HCT116 (cell line): Measurements from ENCODE around the gene CCNJL. TPM values are rescaled to one million over a fixed set of nuclear protein-coding genes. Genes with fewer than 3 reads are reported as not detected.

Source experiments
- ATAC-seq: fragments of 200-7000 bp; cut with Tn5 transposase; 2 replicates; pipeline ENCODE4 v1.9.1; 2020; ENCODE audit warnings: mild to moderate bottlenecking, moderate library complexity
- BruUV-seq: library from RNA; stranded (reverse); fragments of 400-500 nt; replicated peaks from 2 replicates; lab custom pipeline; 2021; lab: Mats Ljungman, UMichigan
- CTCF ChIA-PET: fragments of 300-600 bp; sonication (Branson Sonifier 250); formaldehyde crosslinking; loops from one replicate; lab custom pipeline; 2021; ENCODE audit warnings: antibody characterized with exemption; lab: Charles Lee
- POLR2A ChIA-PET: fragments of 300-600, 350-600 bp; sonication (Branson Sonifier 250); formaldehyde crosslinking; loops from one replicate; lab custom pipeline; 2021; ENCODE audit warnings: antibody characterized with exemption; lab: Charles Lee
- RAD21 ChIA-PET, 2 experiments: fragments of 300-600 bp; sonication (Branson Sonifier 250); formaldehyde crosslinking; loops; one replicate each; lab custom pipeline; 2023; ENCODE audit warnings: low total read pairs in 2 of 2; ENCODE audit not compliant: uncharacterized antibody in 2 of 2, unreplicated experiment in 2 of 2, low non-redundant PET in 1 of 2; lab: Charles Lee
- DNase-seq: peaks from one replicate; pipeline ENCODE4 v3.0.0-alpha.2; 2010; ENCODE audit warnings: low read depth, low spot score
- H2AFZ ChIP-seq: fragments of 200-600 bp; shearing (Covaris generic), sonication (generic); 2 replicates; pipeline ENCODE4 v1.6.1; 2017; ENCODE audit warnings: low read depth, mixed run types, mixed read lengths, antibody characterized with exemption, low read length; ENCODE audit not compliant: poor library complexity, severe bottlenecking
- H3K27ac ChIP-seq: 2 replicates; pipeline ENCODE4 v1.5.1; 2012; ENCODE audit warnings: low read depth, low read length
- H3K27me3 ChIP-seq: fragments of 200-600 bp; sonication (generic); 2 replicates; pipeline ENCODE4 v1.6.1; 2016; ENCODE audit warnings: mixed run types, low read length, mixed read lengths; ENCODE audit not compliant: insufficient read depth
- H3K36me3 ChIP-seq, 2 experiments: fragments of 200-500 bp in 1 of 2; fragments of 200-600 bp in 1 of 2; sonication (Bioruptor generic) in 1 of 2; sonication (generic) in 1 of 2; 2 replicates each; pipeline versions ENCODE4 v1.5.1 to v1.6.1; 2014 to 2016; ENCODE audit warnings: low read length in 2 of 2, inconsistent platforms in 1 of 2, mixed read lengths in 1 of 2, mixed run types in 1 of 2; ENCODE audit not compliant: insufficient read depth in 2 of 2, control insufficient read depth in 1 of 2
- H3K4me1 ChIP-seq, 2 experiments: fragments of 200-600 bp in 1 of 2; sonication (generic) in 1 of 2; 2 replicates each; pipeline versions ENCODE4 v1.5.1 to v1.6.1; 2012 to 2017; ENCODE audit warnings: low read length in 2 of 2, inconsistent platforms in 1 of 2, mild to moderate bottlenecking in 1 of 2, mixed read lengths in 1 of 2, mixed run types in 1 of 2, moderate library complexity in 1 of 2; ENCODE audit not compliant: insufficient read depth in 2 of 2, control insufficient read depth in 1 of 2
- H3K4me2 ChIP-seq: fragments of 200-600 bp; sonication (generic); 2 replicates; pipeline ENCODE4 v1.6.1; 2017; ENCODE audit warnings: mixed run types, low read length, mixed read lengths
- H3K4me3 ChIP-seq, 2 experiments: fragments of 200-600 bp in 1 of 2; sonication (generic) in 1 of 2; replicated peaks in 1 of 2; 2 replicates each; pipeline ENCODE4 v1.5.1; 2011 to 2016; ENCODE audit warnings: low read length in 2 of 2, control low read depth in 1 of 2, low read depth in 1 of 2, mild to moderate bottlenecking in 1 of 2, mixed read lengths in 1 of 2, mixed run types in 1 of 2
- H3K79me2 ChIP-seq: fragments of 200-600 bp; sonication (generic); 2 replicates; pipeline ENCODE4 v1.6.1; 2017; ENCODE audit warnings: mild to moderate bottlenecking, mixed run types, low read length, moderate library complexity, mixed read lengths; ENCODE audit not compliant: insufficient read depth
- H3K9ac ChIP-seq: fragments of 200-600 bp; sonication (generic); 2 replicates; pipeline ENCODE4 v1.6.1; 2016; ENCODE audit warnings: low read length, mixed read lengths
- H3K9me2 ChIP-seq: fragments of 200-600 bp; sonication (generic), shearing (Covaris generic); 2 replicates; pipeline ENCODE4 v1.6.1; 2017; ENCODE audit warnings: mixed run types, mild to moderate bottlenecking, moderate library complexity; ENCODE audit not compliant: insufficient read depth
- H3K9me3 ChIP-seq, 2 experiments: fragments of 200-500 bp in 1 of 2; fragments of 200-600 bp in 1 of 2; sonication (Bioruptor generic) in 1 of 2; sonication (generic) in 1 of 2; 2 replicates each; pipeline ENCODE4 v1.6.1; 2014 to 2017; ENCODE audit warnings: low read length in 2 of 2, mixed read lengths in 2 of 2, inconsistent platforms in 1 of 2, low read depth in 1 of 2, mild to moderate bottlenecking in 1 of 2, mixed run types in 1 of 2, moderate library complexity in 1 of 2; ENCODE audit not compliant: control insufficient read depth in 1 of 2, insufficient read depth in 1 of 2
- H4K20me1 ChIP-seq: fragments of 200-600 bp; sonication (generic), shearing (Covaris generic); 2 replicates; pipeline ENCODE4 v1.6.1; 2017; ENCODE audit warnings: mixed run types, mild to moderate bottlenecking, moderate library complexity; ENCODE audit not compliant: insufficient read depth
- ATF3 ChIP-seq: IDR thresholded peaks from 2 replicates; pipeline ENCODE4 v1.6.1; 2012
- CBX3 ChIP-seq: IDR thresholded peaks from 2 replicates; pipeline ENCODE4 v1.6.1; 2012; ENCODE audit warnings: low read depth
- CEBPB ChIP-seq: IDR thresholded peaks from 2 replicates; pipeline ENCODE4 v1.6.1; 2012; ENCODE audit warnings: low read depth
- EGR1 ChIP-seq: IDR thresholded peaks from 2 replicates; pipeline ENCODE4 v1.6.1; 2012; ENCODE audit warnings: low read depth
- ELF1 ChIP-seq: IDR thresholded peaks from 2 replicates; pipeline ENCODE4 v1.6.1; 2012; ENCODE audit warnings: low read depth, borderline replicate concordance
- EZH2 ChIP-seq: fragments of 200-600 bp; sonication (generic); IDR thresholded peaks from 2 replicates; pipeline ENCODE4 v1.6.1; 2017; ENCODE audit warnings: antibody characterized with exemption, mixed run types
- EZH2phosphoT487 ChIP-seq: fragments of 200-600 bp; IDR thresholded peaks from 2 replicates; pipeline ENCODE4 v1.6.1; 2018; ENCODE audit warnings: antibody characterized with exemption, borderline replicate concordance
- FOSL1 ChIP-seq: IDR thresholded peaks from 2 replicates; pipeline ENCODE4 v1.6.1; 2012; ENCODE audit warnings: low read depth
- POLR2A ChIP-seq: IDR thresholded peaks from 2 replicates; pipeline ENCODE4 v1.7.0; 2011; ENCODE audit warnings: borderline replicate concordance; ENCODE audit not compliant: insufficient read depth, insufficient read length; ENCODE audit errors: extremely low read depth
- POLR2AphosphoS5 ChIP-seq: IDR thresholded peaks from 2 replicates; pipeline ENCODE4 v1.6.1; 2011; ENCODE audit warnings: mild to moderate bottlenecking, low read depth, low read length, moderate library complexity
- RAD21 ChIP-seq: IDR thresholded peaks from 2 replicates; pipeline ENCODE4 v1.6.1; 2012; ENCODE audit warnings: low read depth, mild to moderate bottlenecking
- REST ChIP-seq: IDR thresholded peaks from 2 replicates; pipeline ENCODE4 v1.6.1; 2012; ENCODE audit warnings: low read depth
- SIN3A ChIP-seq: IDR thresholded peaks from 2 replicates; pipeline ENCODE4 v1.6.1; 2012; ENCODE audit warnings: low read depth
- SP1 ChIP-seq: IDR thresholded peaks from 2 replicates; pipeline ENCODE4 v1.6.1; 2012; ENCODE audit warnings: low read depth
- SRF ChIP-seq: IDR thresholded peaks from 2 replicates; pipeline ENCODE4 v1.6.1; 2012; ENCODE audit warnings: low read depth
- TCF7L2 ChIP-seq: IDR thresholded peaks from 2 replicates; pipeline ENCODE4 v1.7.0; 2011; ENCODE audit warnings: borderline replicate concordance, inconsistent platforms; ENCODE audit not compliant: insufficient read depth, insufficient read length; ENCODE audit errors: extremely low read depth
- YY1 ChIP-seq: IDR thresholded peaks from 2 replicates; pipeline ENCODE4 v1.6.1; 2011; ENCODE audit warnings: low read length, low read depth, moderate library complexity, mild to moderate bottlenecking; ENCODE audit not compliant: insufficient replicate concordance; ENCODE audit errors: extremely low read depth
- ZNF274 ChIP-seq: fragments of 200-500 bp; sonication (Bioruptor generic); IDR thresholded peaks from 2 replicates; pipeline ENCODE4 v1.6.1; 2014; ENCODE audit warnings: mild to moderate bottlenecking, low read depth, low read length, inconsistent platforms
- intact Hi-C: fragments of 100-400 bp; cut with micrococcal nuclease; formaldehyde crosslinking; loops from 2 replicates; pipeline ENCODE4 v1.10.0; 2022
- total RNA-seq: library from RNA; stranded (reverse); gene quantifications from one replicate; pipeline ENCODE4 v1.2.1, GENCODE V29; 2021; ENCODE audit not compliant: unreplicated experiment
- TF ChIP-seq, protein P1 (sequence below), 3 experiments: fragments of 200-600 bp in 1 of 3; sonication (generic) in 1 of 3; IDR thresholded peaks in 2 of 3; conservative IDR thresholded peaks in 1 of 3; 2 replicates each; pipeline ENCODE4 v1.5.1; 2012 to 2017; ENCODE audit warnings: low read depth in 2 of 3, low read length in 2 of 3, antibody characterized with exemption in 1 of 3, borderline replicate concordance in 1 of 3, control low read depth in 1 of 3, mild to moderate bottlenecking in 1 of 3, mixed read lengths in 1 of 3, mixed run types in 1 of 3, moderate library complexity in 1 of 3; ENCODE audit not compliant: insufficient read depth in 1 of 3
- TF ChIP-seq, protein P2 (sequence below): IDR thresholded peaks from 2 replicates; pipeline ENCODE4 v1.6.1; 2011; ENCODE audit warnings: mild to moderate bottlenecking, low read length, moderate library complexity; ENCODE audit not compliant: insufficient replicate concordance; ENCODE audit errors: extremely low read depth

The CCNJL gene
- total RNA-seq, 1 experiment from 2014 or later, result 2.9 TPM

DNA sequence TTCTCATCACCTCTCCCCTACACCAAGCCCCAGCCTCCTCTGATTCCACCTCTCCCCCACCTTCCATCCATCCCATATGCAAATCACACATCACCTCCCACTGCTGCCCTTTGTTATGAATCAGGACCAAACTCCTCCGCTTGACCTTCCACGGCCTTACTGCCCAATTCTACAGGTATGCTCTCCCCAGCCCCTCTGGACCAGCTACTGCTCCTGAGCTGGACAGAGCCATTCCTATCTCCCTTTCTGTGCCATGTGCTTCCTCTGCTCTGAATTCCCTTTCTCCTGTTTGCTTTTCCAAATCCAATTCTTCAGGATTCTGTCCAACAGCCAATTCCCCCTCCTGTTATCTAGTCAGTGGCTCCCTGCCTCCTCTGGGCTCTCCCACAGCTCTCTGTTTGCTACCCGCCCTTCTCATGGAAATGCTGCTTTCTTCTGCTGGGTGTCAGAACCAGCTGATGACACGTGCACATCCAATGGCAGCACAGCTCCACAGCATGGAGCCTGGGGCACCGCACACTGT lies 74.7 kb downstream of the CCNJL start:
- DNase-seq (no peak), ATAC-seq (no peak)
- H2AFZ ChIP-seq, result no peak overlapping the region
- no peaks in the 10 kb centered on the region for H3K9me3 ChIP-seq
- RAD21 ChIA-PET, result no interaction called here
- intact Hi-C loops, result no loop called here
- H3K27me3 ChIP-seq, result no peaks in the 10 kb centered on the region
- no peak overlapping the region for H3K9ac ChIP-seq
- no peak overlapping the region for H3K27ac ChIP-seq
- TF ChIP-seq EZH2 (no peak), EGR1 (no peak), CBX3 (no peak), YY1 (no peak), RAD21 (no peak), POLR2AphosphoS5 (no peak), CEBPB (no peak), REST (no peak), POLR2A (no peak), ATF3 (no peak), SIN3A (no peak), FOSL1 (no peak), TCF7L2 (no peak), ELF1 (no peak), SRF (no peak), EZH2phosphoT487 (no peak), SP1 (no peak), ZNF274 (no peak)
- TF ChIP-seq, protein P1, sequence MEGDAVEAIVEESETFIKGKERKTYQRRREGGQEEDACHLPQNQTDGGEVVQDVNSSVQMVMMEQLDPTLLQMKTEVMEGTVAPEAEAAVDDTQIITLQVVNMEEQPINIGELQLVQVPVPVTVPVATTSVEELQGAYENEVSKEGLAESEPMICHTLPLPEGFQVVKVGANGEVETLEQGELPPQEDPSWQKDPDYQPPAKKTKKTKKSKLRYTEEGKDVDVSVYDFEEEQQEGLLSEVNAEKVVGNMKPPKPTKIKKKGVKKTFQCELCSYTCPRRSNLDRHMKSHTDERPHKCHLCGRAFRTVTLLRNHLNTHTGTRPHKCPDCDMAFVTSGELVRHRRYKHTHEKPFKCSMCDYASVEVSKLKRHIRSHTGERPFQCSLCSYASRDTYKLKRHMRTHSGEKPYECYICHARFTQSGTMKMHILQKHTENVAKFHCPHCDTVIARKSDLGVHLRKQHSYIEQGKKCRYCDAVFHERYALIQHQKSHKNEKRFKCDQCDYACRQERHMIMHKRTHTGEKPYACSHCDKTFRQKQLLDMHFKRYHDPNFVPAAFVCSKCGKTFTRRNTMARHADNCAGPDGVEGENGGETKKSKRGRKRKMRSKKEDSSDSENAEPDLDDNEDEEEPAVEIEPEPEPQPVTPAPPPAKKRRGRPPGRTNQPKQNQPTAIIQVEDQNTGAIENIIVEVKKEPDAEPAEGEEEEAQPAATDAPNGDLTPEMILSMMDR (IDR thresholded peaks at IDR 0.05 in 2 of 3, conservative IDR thresholded peaks at IDR 0.05 in 1 of 3; ENCODE audit: borderline replicate concordance in 1 of 3, insufficient read depth in 1 of 3, low read depth in 2 of 3, low read length in 2 of 3), result no peak
- TF ChIP-seq, protein P2, sequence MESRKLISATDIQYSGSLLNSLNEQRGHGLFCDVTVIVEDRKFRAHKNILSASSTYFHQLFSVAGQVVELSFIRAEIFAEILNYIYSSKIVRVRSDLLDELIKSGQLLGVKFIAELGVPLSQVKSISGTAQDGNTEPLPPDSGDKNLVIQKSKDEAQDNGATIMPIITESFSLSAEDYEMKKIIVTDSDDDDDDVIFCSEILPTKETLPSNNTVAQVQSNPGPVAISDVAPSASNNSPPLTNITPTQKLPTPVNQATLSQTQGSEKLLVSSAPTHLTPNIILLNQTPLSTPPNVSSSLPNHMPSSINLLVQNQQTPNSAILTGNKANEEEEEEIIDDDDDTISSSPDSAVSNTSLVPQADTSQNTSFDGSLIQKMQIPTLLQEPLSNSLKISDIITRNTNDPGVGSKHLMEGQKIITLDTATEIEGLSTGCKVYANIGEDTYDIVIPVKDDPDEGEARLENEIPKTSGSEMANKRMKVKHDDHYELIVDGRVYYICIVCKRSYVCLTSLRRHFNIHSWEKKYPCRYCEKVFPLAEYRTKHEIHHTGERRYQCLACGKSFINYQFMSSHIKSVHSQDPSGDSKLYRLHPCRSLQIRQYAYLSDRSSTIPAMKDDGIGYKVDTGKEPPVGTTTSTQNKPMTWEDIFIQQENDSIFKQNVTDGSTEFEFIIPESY, result no peak
- no peaks in the 10 kb centered on the region for H3K4me1 ChIP-seq
- CTCF ChIA-PET, result no interaction called here
- no peaks in the 10 kb centered on the region for H3K36me3 ChIP-seq
- no peaks in the 10 kb centered on the region for H3K9me2 ChIP-seq
- POLR2A ChIA-PET, result no interaction called here
- H3K4me3 ChIP-seq, result no peak overlapping the region
- BruUV-seq, result no TSS peak
- H3K79me2 ChIP-seq, result no peaks in the 10 kb centered on the region
- H4K20me1 ChIP-seq, result no peaks in the 10 kb centered on the region
- no peak overlapping the region for H3K4me2 ChIP-seq
